ENCODE measurements around the gene CAMTA2.

Gene CAMTA2

DNA sequence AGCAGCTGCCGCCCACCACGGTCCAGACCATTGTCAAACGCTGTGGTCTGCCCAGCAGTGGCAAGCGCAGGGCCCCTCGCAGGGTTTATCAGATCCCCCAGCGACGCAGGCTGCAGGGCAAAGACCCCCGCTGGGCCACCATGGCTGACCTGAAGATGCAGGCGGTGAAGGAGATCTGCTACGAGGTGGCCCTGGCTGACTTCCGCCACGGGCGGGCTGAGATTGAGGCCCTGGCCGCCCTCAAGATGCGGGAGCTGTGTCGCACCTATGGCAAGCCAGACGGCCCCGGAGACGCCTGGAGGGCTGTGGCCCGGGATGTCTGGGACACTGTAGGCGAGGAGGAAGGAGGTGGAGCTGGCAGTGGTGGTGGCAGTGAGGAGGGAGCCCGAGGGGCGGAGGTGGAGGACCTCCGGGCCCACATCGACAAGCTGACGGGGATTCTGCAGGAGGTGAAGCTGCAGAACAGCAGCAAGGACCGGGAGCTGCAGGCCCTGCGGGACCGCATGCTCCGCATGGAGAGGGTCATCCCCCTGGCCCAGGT is 34.8 kb upstream of the CAMTA2 start:
- ATAC-seq (replicated peaks; ENCODE audit: extremely low read depth, poor library complexity, severe bottlenecking) (no peak), DNase-seq (ENCODE audit: low spot score in 2 of 2) (no peak)
- peaks cover 31% of the 10 kb centered on the region for H3K36me3 Mint-ChIP-seq (ENCODE audit: insufficient read depth)
- no peak overlapping the region for H3K4me3 Mint-ChIP-seq
- peaks cover 7% of the 10 kb centered on the region for H3K4me1 Mint-ChIP-seq
- no peaks in the 10 kb centered on the region for H3K9me3 Mint-ChIP-seq
- no peak overlapping the region for H3K27ac Mint-ChIP-seq (ENCODE audit: low read depth)
- H3K27me3 Mint-ChIP-seq = no peaks in the 10 kb centered on the region

DNA sequence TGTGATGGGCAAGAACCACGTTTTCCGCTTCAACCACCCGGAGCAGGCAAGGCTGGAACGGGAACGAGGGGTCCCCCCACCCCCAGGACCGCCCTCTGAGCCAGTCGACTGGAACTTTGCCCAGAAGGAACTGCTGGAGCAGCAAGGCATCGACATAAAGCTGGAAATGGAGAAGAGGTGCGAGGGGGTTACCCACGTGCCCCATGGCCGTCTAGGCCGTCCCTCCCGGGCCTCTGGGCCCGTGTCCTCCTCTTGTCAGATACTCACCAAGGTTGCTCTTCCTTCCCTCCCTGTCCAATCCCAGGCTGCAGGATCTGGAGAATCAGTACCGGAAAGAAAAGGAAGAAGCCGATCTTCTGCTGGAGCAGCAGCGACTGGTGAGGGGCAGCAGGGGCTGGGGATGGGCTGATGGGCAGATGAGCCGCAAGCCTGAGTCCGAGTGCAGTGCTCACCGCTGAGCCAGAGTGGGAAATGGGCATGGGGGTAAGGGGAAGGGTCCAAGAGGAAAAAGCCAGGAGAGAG is 33.1 kb upstream of the CAMTA2 start:
- peaks cover 35% of the 10 kb centered on the region for H3K36me3 Mint-ChIP-seq (ENCODE audit: insufficient read depth)
- no peak overlapping the region for H3K4me3 Mint-ChIP-seq
- peaks cover 7% of the 10 kb centered on the region for H3K4me1 Mint-ChIP-seq
- ATAC-seq (replicated peaks; ENCODE audit: extremely low read depth, poor library complexity, severe bottlenecking) (no peak), DNase-seq (ENCODE audit: low spot score in 2 of 2) (no peak)
- no peaks in the 10 kb centered on the region for H3K9me3 Mint-ChIP-seq
- no peak overlapping the region for H3K27ac Mint-ChIP-seq (ENCODE audit: low read depth)
- no peaks in the 10 kb centered on the region for H3K27me3 Mint-ChIP-seq

- DNase-seq (ENCODE audit: low spot score in 2 of 2) = no peak
- Mint-ChIP-seq H3K4me1 (peaks cover 7% of the 10 kb centered on the region), H3K9me3 (no peaks in the 10 kb centered on the region), H3K27me3 (no peaks in the 10 kb centered on the region), H3K27ac (ENCODE audit: low read depth) (peak overlapping the region; percentile 82), H3K4me3 (no peak overlapping the region), H3K36me3 (ENCODE audit: insufficient read depth) (peaks cover 36% of the 10 kb centered on the region)
- no peak for ATAC-seq (replicated peaks; ENCODE audit: extremely low read depth, poor library complexity, severe bottlenecking)
These were observed 32.0 kb upstream of the CAMTA2 start for GRCh38 chr17:5019475-5019956.

- Mint-ChIP-seq H3K4me3 (no peak overlapping the region), H3K4me1 (peaks cover 12% of the 10 kb centered on the region), H3K9me3 (no peaks in the 10 kb centered on the region), H3K36me3 (ENCODE audit: insufficient read depth) (peaks cover 15% of the 10 kb centered on the region), H3K27me3 (no peaks in the 10 kb centered on the region), H3K27ac (ENCODE audit: low read depth) (no peak overlapping the region)
- ATAC-seq (replicated peaks; ENCODE audit: extremely low read depth, poor library complexity, severe bottlenecking) (no peak), DNase-seq (ENCODE audit: low spot score in 2 of 2) (no peak)
These were observed 26.9 kb upstream of the CAMTA2 start for GRCh38 chr17:5014357-5014756.

DNA sequence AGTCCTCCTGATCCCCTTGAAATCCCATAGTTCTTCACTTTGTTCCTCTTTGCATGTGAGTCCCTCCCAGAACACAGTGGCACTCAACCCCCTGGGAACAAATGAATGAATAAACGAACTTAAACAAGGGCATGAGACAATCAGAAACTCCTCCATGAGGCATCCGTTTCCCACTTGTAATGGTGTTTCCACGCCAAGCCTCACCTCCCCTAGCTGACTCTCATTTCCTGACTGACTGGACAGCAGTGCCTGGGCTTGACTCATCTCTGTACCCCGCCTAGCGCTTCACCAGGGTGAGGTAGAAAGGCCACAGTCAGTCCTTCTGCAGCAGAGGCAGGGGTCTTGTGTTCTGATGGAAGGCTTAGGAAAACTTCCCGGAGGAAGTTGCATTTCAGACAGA is 24.5 kb upstream of the CAMTA2 start:
- Mint-ChIP-seq H3K4me3 (no peak overlapping the region), H3K27ac (ENCODE audit: low read depth) (peak overlapping the region; percentile 79), H3K36me3 (ENCODE audit: insufficient read depth) (peaks cover 9% of the 10 kb centered on the region), H3K9me3 (no peaks in the 10 kb centered on the region), H3K4me1 (peaks cover 9% of the 10 kb centered on the region), H3K27me3 (no peaks in the 10 kb centered on the region)
- ATAC-seq (replicated peaks; ENCODE audit: extremely low read depth, poor library complexity, severe bottlenecking) (no peak), DNase-seq (ENCODE audit: low spot score in 2 of 2) (no peak)

- H3K27ac Mint-ChIP-seq (ENCODE audit: low read depth) = no peak overlapping the region
- H3K9me3 Mint-ChIP-seq = no peaks in the 10 kb centered on the region
- H3K27me3 Mint-ChIP-seq = no peaks in the 10 kb centered on the region
- H3K4me1 Mint-ChIP-seq = peaks cover 26% of the 10 kb centered on the region
- no peak for ATAC-seq (replicated peaks; ENCODE audit: extremely low read depth, poor library complexity, severe bottlenecking)
- no peak overlapping the region for H3K4me3 Mint-ChIP-seq
- no peak for DNase-seq (ENCODE audit: low spot score in 2 of 2)
- H3K36me3 Mint-ChIP-seq (ENCODE audit: insufficient read depth) = peaks cover 25% of the 10 kb centered on the region
These were observed 15.9 kb upstream of the CAMTA2 start for GRCh38 chr17:5003214-5003867.

DNA sequence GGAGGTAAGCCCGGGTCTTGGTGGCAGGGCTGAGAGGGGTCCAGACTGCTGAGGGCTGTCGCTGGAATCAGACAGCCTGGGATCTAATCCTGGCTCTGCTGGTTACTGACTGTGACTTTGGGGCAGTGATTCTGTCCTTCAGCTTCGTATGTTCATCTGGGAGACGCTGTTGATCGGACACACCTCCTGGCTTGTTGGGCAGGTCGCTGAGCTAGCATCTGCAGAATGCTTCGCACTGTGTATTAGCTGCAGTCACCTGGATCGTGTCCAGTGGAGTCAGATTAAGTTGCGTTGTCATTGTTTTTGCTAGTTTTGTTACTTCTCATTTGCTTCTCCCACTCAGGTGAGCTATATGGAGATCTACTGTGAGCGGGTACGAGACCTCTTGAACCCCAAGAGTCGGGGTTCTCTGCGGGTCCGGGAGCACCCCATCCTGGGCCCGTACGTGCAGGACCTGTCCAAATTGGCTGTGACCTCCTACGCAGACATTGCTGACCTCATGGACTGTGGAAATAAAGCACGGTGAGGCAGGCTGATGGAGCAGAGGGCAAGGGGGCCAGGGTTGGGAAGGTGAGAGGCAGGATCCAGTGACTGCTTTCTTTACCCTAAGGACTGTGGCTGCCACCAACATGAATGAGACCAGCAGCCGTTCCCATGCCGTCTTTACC is 14.8 kb upstream of the CAMTA2 start:
- Mint-ChIP-seq H3K4me3 (no peak overlapping the region), H3K36me3 (ENCODE audit: insufficient read depth) (peaks cover 28% of the 10 kb centered on the region), H3K27ac (ENCODE audit: low read depth) (no peak overlapping the region), H3K9me3 (no peaks in the 10 kb centered on the region), H3K27me3 (no peaks in the 10 kb centered on the region), H3K4me1 (peaks cover 28% of the 10 kb centered on the region)
- DNase-seq (ENCODE audit: low spot score in 2 of 2) = no peak
- no peak for ATAC-seq (replicated peaks; ENCODE audit: extremely low read depth, poor library complexity, severe bottlenecking)

- H3K27ac Mint-ChIP-seq (ENCODE audit: low read depth) = no peak overlapping the region
- H3K4me1 Mint-ChIP-seq = peaks cover 36% of the 10 kb centered on the region
- no peaks in the 10 kb centered on the region for H3K9me3 Mint-ChIP-seq
- peaks cover 30% of the 10 kb centered on the region for H3K36me3 Mint-ChIP-seq (ENCODE audit: insufficient read depth)
- no peak overlapping the region for H3K4me3 Mint-ChIP-seq
- DNase-seq (ENCODE audit: low spot score in 2 of 2) = no peak
- no peaks in the 10 kb centered on the region for H3K27me3 Mint-ChIP-seq
- ATAC-seq (replicated peaks; ENCODE audit: extremely low read depth, poor library complexity, severe bottlenecking) = no peak
These were observed 12.8 kb upstream of the CAMTA2 start for GRCh38 chr17:5000237-5000639.

GRCh38 chr17:4999430-5000093 is 12.1 kb upstream of the CAMTA2 start:
- peaks cover 39% of the 10 kb centered on the region for H3K4me1 Mint-ChIP-seq
- no peaks in the 10 kb centered on the region for H3K9me3 Mint-ChIP-seq
- DNase-seq (ENCODE audit: low spot score in 2 of 2) (no peak), ATAC-seq (replicated peaks; ENCODE audit: extremely low read depth, poor library complexity, severe bottlenecking) (no peak)
- H3K4me3 Mint-ChIP-seq = peak overlapping the region; percentile 86
- H3K27me3 Mint-ChIP-seq = no peaks in the 10 kb centered on the region
- H3K36me3 Mint-ChIP-seq (ENCODE audit: insufficient read depth) = peaks cover 27% of the 10 kb centered on the region
- H3K27ac Mint-ChIP-seq (ENCODE audit: low read depth) = peak overlapping the region; percentile 82

- Mint-ChIP-seq H3K27ac (ENCODE audit: low read depth) (peak overlapping the region; percentile 82), H3K27me3 (no peaks in the 10 kb centered on the region), H3K36me3 (ENCODE audit: insufficient read depth) (peaks cover 20% of the 10 kb centered on the region), H3K4me1 (peaks cover 39% of the 10 kb centered on the region), H3K4me3 (peak overlapping the region; percentile 86), H3K9me3 (no peaks in the 10 kb centered on the region)
- ATAC-seq (replicated peaks; ENCODE audit: extremely low read depth, poor library complexity, severe bottlenecking) = no peak
- no peak for DNase-seq (ENCODE audit: low spot score in 2 of 2)
These were observed 11.4 kb upstream of the CAMTA2 start for GRCh38 chr17:4998732-4999429.

DNA sequence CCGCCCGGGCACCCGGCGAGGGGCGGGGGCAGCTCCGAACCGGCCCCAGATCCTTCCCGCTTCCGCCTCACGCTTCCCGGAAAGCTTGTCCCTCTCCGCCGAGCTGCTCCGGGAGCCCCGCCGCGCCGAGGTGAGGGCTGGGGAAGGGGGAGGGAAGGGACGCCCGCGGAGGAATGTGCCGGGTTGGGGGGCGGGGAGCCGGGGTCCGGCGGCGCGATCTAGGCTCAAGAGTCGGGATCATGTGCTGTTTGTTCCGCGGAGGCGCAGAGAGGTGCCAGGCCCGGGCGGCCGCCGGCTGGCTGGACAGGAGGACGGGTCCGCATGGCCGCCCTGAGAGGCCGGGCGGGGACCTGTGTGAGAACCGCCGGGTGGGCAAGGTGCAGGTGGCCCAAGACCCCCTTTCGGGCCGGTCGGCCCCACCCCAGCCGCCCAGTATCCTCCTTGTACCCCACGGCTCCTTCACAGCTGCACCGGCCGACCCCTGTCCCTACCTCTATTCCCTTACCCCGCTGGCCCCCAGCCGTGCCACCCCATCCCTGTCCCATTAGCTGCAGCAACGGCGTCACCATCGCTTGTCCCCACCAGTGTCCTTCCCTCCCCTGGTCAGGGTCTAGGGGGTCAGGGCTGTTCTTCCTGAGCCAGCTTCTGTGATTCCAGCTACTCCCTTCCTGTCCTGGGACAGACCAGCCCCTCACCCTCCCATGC is 10.7 kb upstream of the CAMTA2 start:
- H3K9me3 Mint-ChIP-seq = no peaks in the 10 kb centered on the region
- peaks cover 17% of the 10 kb centered on the region for H3K36me3 Mint-ChIP-seq (ENCODE audit: insufficient read depth)
- H3K4me1 Mint-ChIP-seq = peaks cover 39% of the 10 kb centered on the region
- DNase-seq (ENCODE audit: low spot score in 2 of 2) = no peak
- H3K27me3 Mint-ChIP-seq = no peaks in the 10 kb centered on the region
- no peak for ATAC-seq (replicated peaks; ENCODE audit: extremely low read depth, poor library complexity, severe bottlenecking)
- H3K27ac Mint-ChIP-seq (ENCODE audit: low read depth) = peak overlapping the region; percentile 82
- peak overlapping the region; percentile 86 for H3K4me3 Mint-ChIP-seq

Measured in central memory CD8-positive, alpha-beta T cell (primary cell).